Measurements from ENCODE around the gene RNF128. TPM values are rescaled to one million over a fixed set of nuclear protein-coding genes. Genes with fewer than 3 reads are reported as not detected.

RNF128 gene
- total and polyA plus RNA-seq, 2 donors (not counting 3 experiments of a cell fraction or from before 2014, with no cell fraction given) = not detected

DNA sequence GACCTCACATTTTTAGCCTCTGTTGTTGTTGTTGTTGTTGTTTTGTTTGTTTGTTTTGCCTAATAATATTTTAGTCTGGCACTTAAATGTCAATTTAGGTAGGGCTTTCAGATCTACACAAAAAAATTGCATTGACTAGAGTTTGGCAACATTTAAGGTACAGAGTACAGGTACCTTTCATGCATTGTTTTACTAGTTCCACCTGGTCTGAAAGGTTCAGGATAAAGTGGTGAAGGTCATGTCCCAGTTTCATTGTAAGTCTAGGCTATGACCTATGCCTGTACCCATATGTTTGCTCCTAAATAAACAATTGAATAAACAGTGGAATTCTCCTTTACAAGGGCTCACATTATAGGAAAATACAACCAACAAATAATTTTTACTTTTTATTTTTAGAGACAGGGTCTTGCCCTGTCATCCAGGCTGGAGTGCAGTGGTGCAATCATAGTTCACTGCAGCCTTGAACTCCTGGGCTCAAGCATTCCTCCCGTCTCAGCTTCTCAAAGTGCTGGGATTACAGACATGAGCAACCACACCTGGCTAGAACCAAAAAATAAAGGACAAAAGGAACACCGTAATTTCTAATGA lies 13.8 kb downstream of the RNF128 start:
- Histone ChIP-seq H3K36me3 (ENCODE audit: control insufficient read depth in 2 of 2, extremely low read depth in 1 of 2, insufficient read depth in 2 of 2, low read length in 2 of 2) (no peaks in the 10 kb centered on the region), H3K9me1 (replicated peaks; ENCODE audit: control insufficient read depth, extremely low read depth, insufficient read depth, low read length) (no peaks in the 10 kb centered on the region), H3K27me3 (ENCODE audit: control insufficient read depth in 2 of 2, insufficient read depth in 2 of 2, low read length in 2 of 2) (no peaks in the 10 kb centered on the region), H3K4me3 (replicated peaks in 1 of 3; ENCODE audit: insufficient read depth in 1 of 3, low read depth in 1 of 3, low read length in 3 of 3) (no peak overlapping the region), H3K79me2 (ENCODE audit: control insufficient read depth, insufficient read depth, low read length) (no peaks in the 10 kb centered on the region), H3K4me1 (ENCODE audit: control insufficient read depth, extremely low read depth, insufficient read depth, low read length) (no peaks in the 10 kb centered on the region), H4K20me1 (replicated peaks; ENCODE audit: control insufficient read depth, extremely low read depth, insufficient read depth, low read length) (no peaks in the 10 kb centered on the region), H3K9ac (replicated peaks; ENCODE audit: extremely low read depth, insufficient read depth, low read length) (no peak overlapping the region), H3K4me2 (ENCODE audit: insufficient read depth, low read length) (no peak overlapping the region), H2AFZ (ENCODE audit: low read depth, low read length) (no peak overlapping the region), H3K27ac (ENCODE audit: insufficient read depth, low read depth, low read length) (no peak overlapping the region), H3K9me3 (replicated peaks; ENCODE audit: control insufficient read depth, insufficient read depth, low read length) (no peaks in the 10 kb centered on the region)
- BruUV-seq (replicated peaks) = no TSS peak
- FAIRE-seq (no peak), DNase-seq (ENCODE audit: low read depth, low spot score) (no peak)
- POLR2A ChIA-PET = no interaction called here
- TF ChIP-seq FOS (IDR thresholded peaks at IDR 0.05; ENCODE audit: borderline replicate concordance, insufficient read depth, low read length) = no peak
- TF ChIP-seq, protein P1, sequence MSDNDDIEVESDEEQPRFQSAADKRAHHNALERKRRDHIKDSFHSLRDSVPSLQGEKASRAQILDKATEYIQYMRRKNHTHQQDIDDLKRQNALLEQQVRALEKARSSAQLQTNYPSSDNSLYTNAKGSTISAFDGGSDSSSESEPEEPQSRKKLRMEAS (IDR thresholded peaks at IDR 0.05; ENCODE audit: insufficient read depth, insufficient read length) = no peak
- TF ChIP-seq EZH2 (IDR thresholded peaks at IDR 0.05; ENCODE audit: borderline replicate concordance, low read depth, low read length, severe bottlenecking) = no peak
- no peak for TF ChIP-seq CTCF (IDR thresholded peaks at IDR 0.05; ENCODE audit: extremely low read depth in 1 of 2, insufficient read depth in 1 of 2, low read depth in 1 of 2, low read length in 2 of 2)
- TF ChIP-seq POLR2A (IDR thresholded peaks at IDR 0.05; ENCODE audit: low read depth, low read length) = no peak
- TF ChIP-seq JUN (IDR thresholded peaks at IDR 0.05; ENCODE audit: borderline replicate concordance, insufficient read depth, insufficient read length, low read depth) = no peak
- no peak for TF ChIP-seq MYC (IDR thresholded peaks at IDR 0.05; ENCODE audit: low read depth, low read length)
- TF ChIP-seq POLR2AphosphoS5 (IDR thresholded peaks at IDR 0.05; ENCODE audit: insufficient read depth, low read depth, low read length) = no peak
- TF ChIP-seq GATA2 (IDR thresholded peaks at IDR 0.05; ENCODE audit: insufficient read depth, insufficient read length, low read depth, low read length) = no peak
- dilution Hi-C loops (cut with MboI; ENCODE audit: extremely low pct_ligation_motif_present, low sequenced_read_pairs) = no loop called here
- intact Hi-C loops (cut with micrococcal nuclease) = no loop called here
- CTCF ChIA-PET = no interaction called here

Data from endothelial cell of umbilical vein (primary cell).